Measurements from ENCODE around the gene AGBL1.

DNA sequence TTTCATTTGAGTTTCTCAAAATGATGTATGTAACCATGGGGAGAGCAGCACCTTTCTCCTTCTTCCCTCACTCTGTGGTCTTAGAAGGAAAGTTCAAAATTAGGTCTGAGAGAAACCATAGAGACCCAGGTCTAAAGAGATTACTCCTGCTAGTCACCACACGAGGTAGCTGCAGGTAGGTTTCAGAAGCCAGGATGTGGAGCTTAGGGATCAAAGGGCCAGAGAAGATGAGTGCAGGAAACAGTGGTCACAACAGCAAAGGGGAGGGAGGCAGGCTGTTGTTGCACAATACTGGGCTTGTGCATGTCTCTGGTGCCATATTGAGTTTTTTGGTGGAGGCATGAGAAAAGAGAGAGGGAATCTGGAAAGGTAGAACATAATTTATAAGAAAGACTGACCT, 583.6 kb downstream of the AGBL1 start:
- TF ChIP-seq CTCF (optimal IDR thresholded peaks at IDR 0.05 in 1 of 3, IDR thresholded peaks at IDR 0.05 in 1 of 3, conservative IDR thresholded peaks at IDR 0.05 in 1 of 3; ENCODE audit: extremely low read depth in 1 of 3, insufficient read depth in 2 of 3, low read length in 3 of 3) (no peak), EZH2 (IDR thresholded peaks at IDR 0.05; ENCODE audit: low read length) (no peak)
